IMR-90 (cell line): ENCODE measurements around the gene ADSS1. TPM values are rescaled to one million over a fixed set of nuclear protein-coding genes. Genes with fewer than 3 reads are reported as not detected.

Experiments
- ATAC-seq: fragments of 200-7000 bp; cut with Tn5 transposase; 2 replicates; pipeline ENCODE4 v1.9.1; 2020; ENCODE audit warnings: low read depth, mild to moderate bottlenecking, moderate library complexity
- BruUV-seq: library from RNA; stranded (reverse); fragments of 400-500 nt; replicated peaks from 2 replicates; lab custom pipeline; 2021; lab: Mats Ljungman, UMichigan
- CTCF ChIA-PET: fragments of 300-600 bp; formaldehyde crosslinking; extraction: SDS; loops from one replicate; lab custom pipeline; 2021; ENCODE audit warnings: antibody characterized with exemption; lab: Yijun Ruan, JAX
- POLR2A ChIA-PET: fragments of 300-600 bp; sonication (Branson Sonifier 250); formaldehyde crosslinking; loops from one replicate; lab custom pipeline; 2022; ENCODE audit warnings: antibody characterized with exemption; ENCODE audit not compliant: unreplicated experiment; lab: Charles Lee
- DNase-seq: peaks from one replicate; pipeline ENCODE4 v3.0.0; 2013
- H2AFZ ChIP-seq: replicated peaks from 2 replicates; pipeline ENCODE3; 2013; ENCODE audit warnings: low read length, mild to moderate bottlenecking; ENCODE audit not compliant: poor library complexity
- H2AK5ac ChIP-seq: 2 replicates; pipeline ENCODE4 v1.6.1; 2013; ENCODE audit warnings: low read depth, low read length, inconsistent platforms
- H2AK9ac ChIP-seq: replicated peaks from 2 replicates; pipeline ENCODE3; 2013; ENCODE audit warnings: mild to moderate bottlenecking, low read depth, low read length, moderate library complexity; ENCODE audit not compliant: poor library complexity
- H2BK120ac ChIP-seq: 2 replicates; pipeline ENCODE4 v1.6.1; 2013; ENCODE audit warnings: low read depth, low read length, inconsistent platforms
- H2BK15ac ChIP-seq: 3 replicates; pipeline ENCODE4 v1.6.1; 2013; ENCODE audit warnings: low read depth, low read length, inconsistent platforms
- H2BK20ac ChIP-seq: 2 replicates; pipeline ENCODE4 v1.6.1; 2013; ENCODE audit warnings: low read depth, mild to moderate bottlenecking, inconsistent platforms, low read length, moderate library complexity
- H2BK5ac ChIP-seq: 2 replicates; pipeline ENCODE4 v1.6.1; 2013; ENCODE audit warnings: mild to moderate bottlenecking, low read depth, low read length, inconsistent platforms; ENCODE audit not compliant: poor library complexity, severe bottlenecking
- H3K14ac ChIP-seq: replicated peaks from 2 replicates; pipeline ENCODE4 v1.6.1; 2013; ENCODE audit warnings: low read depth, low read length, inconsistent platforms
- H3K18ac ChIP-seq: 2 replicates; pipeline ENCODE4 v1.6.1; 2013; ENCODE audit warnings: low read depth, low read length, control low read depth
- H3K23ac ChIP-seq: 2 replicates; pipeline ENCODE4 v1.6.1; 2013; ENCODE audit warnings: low read depth, low read length, inconsistent platforms
- H3K27ac ChIP-seq: 2 replicates; pipeline ENCODE4 v1.5.1; 2013; ENCODE audit warnings: mild to moderate bottlenecking, control low read depth, low read length; ENCODE audit not compliant: insufficient read depth
- H3K27me3 ChIP-seq: 2 replicates; pipeline ENCODE4 v1.6.1; 2013; ENCODE audit warnings: low read length; ENCODE audit not compliant: control insufficient read depth, insufficient read depth
- H3K36me3 ChIP-seq: 2 replicates; pipeline ENCODE4 v1.6.1; 2013; ENCODE audit warnings: low read length, mixed read lengths; ENCODE audit not compliant: control insufficient read depth, insufficient read depth
- H3K4ac ChIP-seq: 2 replicates; pipeline ENCODE4 v1.6.1; 2013; ENCODE audit warnings: low read depth, low read length, inconsistent platforms
- H3K4me1 ChIP-seq: 2 replicates; pipeline ENCODE4 v1.6.1; 2013; ENCODE audit warnings: low read length, mixed read lengths; ENCODE audit not compliant: control insufficient read depth, insufficient read depth
- H3K4me2 ChIP-seq: 2 replicates; pipeline ENCODE4 v1.6.1; 2013; ENCODE audit warnings: low read depth, mild to moderate bottlenecking, control low read depth, low read length, moderate library complexity
- H3K4me3 ChIP-seq: 2 replicates; pipeline ENCODE4 v1.5.1; 2013; ENCODE audit warnings: low read depth, mild to moderate bottlenecking, control low read depth, low read length, moderate library complexity; ENCODE audit not compliant: insufficient read depth
- H3K56ac ChIP-seq: 2 replicates; pipeline ENCODE4 v1.6.1; 2013; ENCODE audit warnings: low read length, inconsistent platforms; ENCODE audit not compliant: insufficient read depth; ENCODE audit errors: extremely low read depth
- H3K79me1 ChIP-seq, 2 experiments: 2 replicates each; pipeline ENCODE4 v1.6.1; 2013; ENCODE audit warnings: low read length in 2 of 2, inconsistent platforms in 1 of 2, low read depth in 1 of 2
- H3K9ac ChIP-seq: 2 replicates; pipeline ENCODE4 v1.6.1; 2013; ENCODE audit warnings: low read depth, low read length, control low read depth
- H3K9me1 ChIP-seq: 2 replicates; pipeline ENCODE4 v1.6.1; 2013; ENCODE audit warnings: low read length, inconsistent platforms; ENCODE audit not compliant: insufficient read depth
- H3K9me3 ChIP-seq: 2 replicates; pipeline ENCODE4 v1.6.1; 2013; ENCODE audit warnings: low read length; ENCODE audit not compliant: control insufficient read depth, insufficient read depth
- H4K20me1 ChIP-seq: 2 replicates; pipeline ENCODE4 v1.6.1; 2013; ENCODE audit warnings: low read length, inconsistent platforms; ENCODE audit not compliant: insufficient read depth
- H4K5ac ChIP-seq: 2 replicates; pipeline ENCODE4 v1.6.1; 2013; ENCODE audit warnings: mild to moderate bottlenecking, low read depth, low read length, control low read depth
- H4K8ac ChIP-seq, 2 experiments: 2 replicates each; pipeline ENCODE4 v1.6.1; 2013; ENCODE audit warnings: low read depth in 2 of 2, low read length in 2 of 2, control low read depth in 1 of 2, inconsistent platforms in 1 of 2
- H4K91ac ChIP-seq: 2 replicates; pipeline ENCODE4 v1.6.1; 2013; ENCODE audit warnings: low read depth, low read length, inconsistent platforms; ENCODE audit not compliant: insufficient read depth
- BHLHE40 ChIP-seq: fragments of 150-350 bp; IDR thresholded peaks from 2 replicates; pipeline ENCODE4 v1.6.1; 2016; ENCODE audit warnings: mild to moderate bottlenecking, low read depth, low read length
- CEBPB ChIP-seq: IDR thresholded peaks from 2 replicates; pipeline ENCODE4 v1.6.1; 2012; ENCODE audit warnings: low read depth, low read length, improper control_type of control experiment
- CHD1 ChIP-seq: IDR thresholded peaks from 2 replicates; pipeline ENCODE4 v1.6.1; 2012; ENCODE audit warnings: low read depth, low read length, improper control_type of control experiment
- CTCF ChIP-seq: conservative IDR thresholded peaks from 2 replicates; pipeline ENCODE4 v1.5.1; 2012; ENCODE audit warnings: mild to moderate bottlenecking, low read depth, low read length, improper control_type of control experiment
- ELK1 ChIP-seq: fragments of 150-350 bp; IDR thresholded peaks from 2 replicates; pipeline ENCODE4 v1.6.1; 2016; ENCODE audit warnings: low read depth, mild to moderate bottlenecking, low read length, moderate library complexity, borderline replicate concordance
- FOS ChIP-seq: fragments of 150-350 bp; IDR thresholded peaks from 2 replicates; pipeline ENCODE4 v1.6.1; 2016; ENCODE audit warnings: low read depth, low read length
- MAFK ChIP-seq: IDR thresholded peaks from 2 replicates; pipeline ENCODE4 v1.6.1; 2012; ENCODE audit warnings: low read depth, low read length, improper control_type of control experiment
- MAZ ChIP-seq: IDR thresholded peaks from 2 replicates; pipeline ENCODE4 v1.6.1; 2012; ENCODE audit warnings: low read depth, mild to moderate bottlenecking, low read length, improper control_type of control experiment, moderate library complexity, borderline replicate concordance
- MXI1 ChIP-seq: IDR thresholded peaks from 2 replicates; pipeline ENCODE4 v1.6.1; 2012; ENCODE audit warnings: low read depth, mild to moderate bottlenecking, low read length, moderate library complexity, borderline replicate concordance
- NFE2L2 ChIP-seq: fragments of 150-350 bp; IDR thresholded peaks from 2 replicates; pipeline ENCODE4 v1.6.1; 2016; ENCODE audit warnings: low read depth, mild to moderate bottlenecking, low read length
- RAD21 ChIP-seq: IDR thresholded peaks from 2 replicates; pipeline ENCODE4 v1.6.1; 2012; ENCODE audit warnings: low read length, improper control_type of control experiment
- RCOR1 ChIP-seq: IDR thresholded peaks from 2 replicates; pipeline ENCODE4 v1.6.1; 2012; ENCODE audit warnings: mild to moderate bottlenecking, low read length, improper control_type of control experiment; ENCODE audit not compliant: insufficient replicate concordance
- SMC3 ChIP-seq: fragments of 150-350 bp; IDR thresholded peaks from 2 replicates; pipeline ENCODE4 v1.6.1; 2016; ENCODE audit warnings: low read depth, mild to moderate bottlenecking, antibody characterized with exemption, low read length, moderate library complexity
- USF2 ChIP-seq: fragments of 150-350 bp; IDR thresholded peaks from 2 replicates; pipeline ENCODE4 v1.6.1; 2017; ENCODE audit warnings: mild to moderate bottlenecking, antibody characterized with exemption, low read length, low read depth
- WGBS, 2 experiments: methylation state at CpG; one replicate each; pipeline versions ENCODE4 v1.1.5 to v1.1.7; 2013; ENCODE audit warnings: missing lambda C conversion rate in 2 of 2; ENCODE audit not compliant: insufficient read length in 1 of 2; ENCODE audit errors: extremely low coverage in 2 of 2; 5-methylcytosine and 5-hydroxymethylcytosine counted together
- dilution Hi-C: fragments of 300-500 bp; cut with HindIII; formaldehyde crosslinking; loops from one replicate; pipeline ENCODE4 v1.14.3; 2018; ENCODE audit warnings: low sequenced_read_pairs; ENCODE audit not compliant: unreplicated experiment
- in situ Hi-C: fragments of 300-500 bp; cut with MboI; formaldehyde crosslinking; loops from 3 replicates; pipeline ENCODE4 v1.14.3; 2019; ENCODE audit warnings: low sequenced_read_pairs, inconsistent platforms, mixed read lengths
- intact Hi-C: fragments of 100-400 bp; cut with micrococcal nuclease; formaldehyde crosslinking; loops from 2 replicates; pipeline ENCODE4 v1.10.0; 2022
- polyA plus RNA-seq, 3 experiments: library from polyadenylated mRNA; depleted of rRNA; stranded (reverse); fragments of >200 nt; gene quantifications; 2 replicates each; pipeline ENCODE4 v1.2.3, GENCODE V29; 2012; ENCODE audit warnings: low replicate concordance in 1 of 3
- total RNA-seq: library from RNA; depleted of rRNA; stranded (reverse); fragments of >200 nt; gene quantifications from 2 replicates; pipeline ENCODE4 v1.2.3, GENCODE V29; 2012

Gene ADSS1
- total and polyA plus RNA-seq, 2 of the 4 experiments (the other 2 are of a cell fraction) = 1.8 to 5.2 TPM

GRCh38 chr14:104792945-104793702 lies 69.1 kb downstream of the ADSS1 start:
- TF ChIP-seq RAD21 = no peak
- no peak for TF ChIP-seq ELK1
- no peak for TF ChIP-seq FOS
- TF ChIP-seq CHD1 = no peak
- no peak for TF ChIP-seq MXI1
- no peak for TF ChIP-seq CEBPB
- TF ChIP-seq SMC3 = no peak
- no peak for TF ChIP-seq CTCF
- no peak for TF ChIP-seq USF2
- no peak for TF ChIP-seq BHLHE40
- TF ChIP-seq MAFK = no peak
- no peak for TF ChIP-seq NFE2L2
- TF ChIP-seq RCOR1 = no peak
- no peak for TF ChIP-seq MAZ
- Histone ChIP-seq H3K79me1 (peaks cover 3 to 67% of the 10 kb centered on the region in 2 experiments; a peak in 3 of 4 replicates), H3K36me3 (peaks cover 35% of the 10 kb centered on the region), H3K9me3 (no peaks in the 10 kb centered on the region), H2BK5ac (no peak overlapping the region), H3K27ac (no peak overlapping the region), H3K4me2 (peak overlapping the region; percentile 73; the same call in 1 of the 2 replicates), H3K27me3 (no peaks in the 10 kb centered on the region), H3K4ac (no peak overlapping the region; the same call in 1 of the 2 replicates), H3K23ac (peak overlapping the region; percentile 18; the same call in 1 of the 2 replicates), H2BK20ac (no peak overlapping the region), H3K56ac (no peak overlapping the region), H4K8ac (no peak overlapping the region; a peak in 1 of 4 replicates), H2AK9ac (peak overlapping the region; percentile 81), H3K4me1 (peaks cover 21% of the 10 kb centered on the region), H3K4me3 (no peak overlapping the region), H2AK5ac (no peak overlapping the region), H3K14ac (no peak overlapping the region), H4K5ac (no peak overlapping the region), H2AFZ (no peak overlapping the region), H4K91ac (no peak overlapping the region), H2BK120ac (no peak overlapping the region), H3K9me1 (peaks cover 10% of the 10 kb centered on the region), H2BK15ac (no peak overlapping the region), H3K9ac (no peak overlapping the region), H3K18ac (no peak overlapping the region), H4K20me1 (peaks cover 68% of the 10 kb centered on the region)
- 91% methylated on average over 10 of the region's 16 CpGs; no CpG with 5 or more reads in 1 of the 2 experiments for WGBS, 2 experiments
- DNase-seq (no peak), ATAC-seq (no peak)
- in situ Hi-C loops = no loop called here
- ChIA-PET POLR2A (no interaction called here), CTCF (no interaction called here)
- dilution Hi-C loops = no loop called here
- intact Hi-C loops = no loop called here
- BruUV-seq = no TSS peak
